Muscle layer of colon (tissue), 2 donors: ENCODE measurements around the gene P2RY2.

Experiments used
- H3K27ac ChIP-seq: one replicate; pipeline ENCODE4 v1.7.0; 2013; ENCODE audit warnings: low read depth, mild to moderate bottlenecking, low read length, moderate library complexity
- H3K27me3 ChIP-seq, 2 donors: one replicate each; pipeline ENCODE4 v1.7.0; 2013; ENCODE audit warnings: low read length in 2 of 2, mild to moderate bottlenecking in 2 of 2; ENCODE audit not compliant: insufficient read depth in 2 of 2, control insufficient read depth in 1 of 2
- H3K36me3 ChIP-seq: one replicate; pipeline ENCODE4 v1.7.0; 2013; ENCODE audit warnings: mild to moderate bottlenecking, low read length; ENCODE audit not compliant: insufficient read depth
- H3K4me1 ChIP-seq: one replicate; pipeline ENCODE4 v1.7.0; 2013; ENCODE audit warnings: mild to moderate bottlenecking, low read length; ENCODE audit not compliant: insufficient read depth
- H3K4me3 ChIP-seq, 2 donors: one replicate each; pipeline ENCODE4 v1.7.0; 2013; ENCODE audit warnings: low read length in 2 of 2, low read depth in 1 of 2, mild to moderate bottlenecking in 1 of 2, moderate library complexity in 1 of 2
- H3K9ac ChIP-seq: one replicate; pipeline ENCODE4 v1.7.0; 2013; ENCODE audit warnings: low read length
- H3K9me3 ChIP-seq: one replicate; pipeline ENCODE4 v1.7.0; 2013; ENCODE audit warnings: mild to moderate bottlenecking, low read length
- donor health status: abdominal sarcoma.
- donor health status: Adenocarcinoma of cecum.

The P2RY2 gene

DNA sequence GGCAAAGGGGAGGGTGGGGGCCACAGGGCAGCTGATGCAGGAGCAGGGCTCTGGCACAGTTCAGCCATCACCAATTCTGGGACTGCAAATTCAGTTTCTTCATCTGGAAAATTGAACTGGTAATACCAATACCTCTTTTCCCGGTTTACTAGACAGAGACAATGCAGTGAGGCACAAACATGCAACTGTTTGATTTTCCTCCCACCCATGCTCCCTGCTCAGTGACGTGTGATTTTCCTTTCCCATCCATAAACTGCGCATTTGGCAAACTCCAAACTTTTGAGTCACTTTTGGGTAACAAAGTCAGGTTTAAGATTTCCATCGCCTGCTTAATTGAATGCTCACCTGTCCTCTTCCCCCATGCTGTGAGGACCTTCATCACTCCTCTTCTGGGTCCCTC is 23.2 kb downstream of the P2RY2 start:
- H3K9me3 ChIP-seq, result no peaks in the 10 kb centered on the region
- H3K27ac ChIP-seq, result no peak overlapping the region
- no peaks in the 10 kb centered on the region for H3K4me1 ChIP-seq
- no peaks in the 10 kb centered on the region for H3K27me3 ChIP-seq
- no peak overlapping the region for H3K4me3 ChIP-seq
- H3K36me3 ChIP-seq, result no peaks in the 10 kb centered on the region
- H3K9ac ChIP-seq, result no peak overlapping the region

DNA sequence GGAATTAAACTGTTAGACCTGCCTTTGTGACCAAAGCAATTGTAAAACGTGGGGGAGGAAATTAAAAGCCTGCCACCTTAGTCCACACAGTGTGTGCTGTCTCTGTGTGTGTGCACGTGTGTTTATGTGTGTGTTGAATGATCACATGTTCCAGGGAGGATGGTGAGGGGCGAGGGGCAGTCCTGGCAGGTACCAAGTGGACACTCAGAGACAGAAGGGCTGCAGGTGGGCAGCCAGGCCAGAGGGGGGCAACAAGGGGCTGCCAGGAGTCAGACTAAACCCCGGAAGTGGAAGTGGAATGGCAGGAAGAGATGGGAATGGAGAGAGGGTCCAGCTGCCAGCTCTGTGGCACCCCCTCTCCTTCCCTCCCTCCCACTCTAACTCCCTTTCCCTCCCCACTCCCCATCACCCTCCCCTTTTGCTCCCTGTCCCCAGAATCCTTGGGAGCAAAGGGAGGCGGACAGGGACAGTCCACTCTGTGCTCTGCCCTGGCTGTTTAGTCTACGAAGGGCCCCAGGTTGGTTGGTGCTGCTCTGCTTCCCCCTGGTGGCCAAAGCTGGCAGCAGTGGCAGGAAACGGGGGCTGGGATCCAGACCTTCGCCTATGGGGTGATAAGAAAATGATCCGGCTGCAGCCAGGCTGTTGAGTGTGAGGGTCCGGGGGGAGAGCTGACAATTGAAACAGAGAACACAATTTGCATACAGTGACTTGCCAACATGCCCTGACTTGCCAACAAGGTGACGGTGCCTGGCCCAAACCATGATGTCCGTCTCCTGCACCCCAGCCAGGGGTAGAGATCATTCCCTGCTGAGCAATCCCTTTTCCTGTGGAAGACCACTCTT is 24.4 kb downstream of the P2RY2 start:
- H3K4me1 ChIP-seq, result no peaks in the 10 kb centered on the region
- H3K27ac ChIP-seq, result no peak overlapping the region
- H3K36me3 ChIP-seq, result no peaks in the 10 kb centered on the region
- H3K9me3 ChIP-seq, result no peaks in the 10 kb centered on the region
- H3K4me3 ChIP-seq, result peak overlapping the region in 1 of 2 donors; percentile 32
- no peak overlapping the region for H3K9ac ChIP-seq
- no peaks in the 10 kb centered on the region for H3K27me3 ChIP-seq

DNA sequence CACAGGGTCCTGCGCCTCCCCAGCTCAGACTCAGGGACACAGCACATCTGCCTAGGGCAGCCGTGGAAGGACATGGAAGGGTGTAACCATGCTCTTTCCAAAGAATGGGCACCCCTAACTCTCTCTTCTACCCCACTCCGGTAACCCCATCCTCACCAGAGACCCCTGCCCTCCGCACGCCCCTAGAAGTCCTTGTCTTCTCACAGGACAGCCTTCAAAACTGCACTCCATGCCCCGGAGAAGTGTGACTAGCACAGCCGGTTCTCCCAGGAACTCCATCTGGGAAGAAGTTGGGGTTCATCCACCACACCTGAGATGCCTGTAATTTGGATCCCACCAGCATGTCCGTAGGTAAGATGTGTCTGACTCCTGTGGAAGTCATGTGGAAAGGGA is 25.0 kb downstream of the P2RY2 start:
- Histone ChIP-seq H3K36me3 (no peaks in the 10 kb centered on the region), H3K27me3 (no peaks in the 10 kb centered on the region), H3K9ac (no peak overlapping the region), H3K9me3 (no peaks in the 10 kb centered on the region), H3K4me3 (no peak overlapping the region), H3K27ac (no peak overlapping the region), H3K4me1 (no peaks in the 10 kb centered on the region)

DNA sequence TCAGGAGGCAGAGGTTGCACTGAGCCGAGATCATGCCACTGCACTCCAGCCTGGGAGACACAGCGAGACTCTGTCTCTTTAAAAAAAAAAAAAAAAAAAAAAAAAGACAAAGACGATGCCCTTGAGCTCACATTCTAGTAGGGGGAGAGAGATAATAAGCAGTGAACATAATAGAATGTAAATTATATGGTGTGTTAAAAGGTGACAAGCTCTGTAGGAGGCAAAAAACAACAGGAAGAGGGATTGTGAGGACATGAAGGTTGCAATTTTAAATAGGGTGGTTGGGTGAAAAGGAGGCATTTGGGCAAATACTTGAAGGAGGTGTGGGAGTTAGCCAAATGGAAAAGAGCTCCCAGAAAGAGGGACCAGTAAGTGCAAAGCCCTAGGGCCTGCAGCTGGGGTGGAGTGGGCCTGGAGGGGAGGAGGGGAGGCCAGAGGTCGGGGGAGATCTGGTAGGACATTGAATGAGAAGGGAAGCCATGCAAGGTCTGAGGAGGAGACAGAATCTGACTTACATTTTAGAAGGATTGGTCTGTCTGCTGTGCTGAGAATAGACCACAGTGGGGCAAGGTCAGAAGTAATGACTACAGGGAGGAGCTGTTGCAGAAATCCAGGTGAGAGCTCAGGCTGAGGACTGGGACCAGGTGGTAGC is 26.6 kb downstream of the P2RY2 start:
- Histone ChIP-seq H3K9ac (no peak overlapping the region), H3K27ac (no peak overlapping the region), H3K36me3 (no peaks in the 10 kb centered on the region), H3K9me3 (no peaks in the 10 kb centered on the region), H3K4me1 (no peaks in the 10 kb centered on the region), H3K4me3 (no peak overlapping the region), H3K27me3 (no peaks in the 10 kb centered on the region)

DNA sequence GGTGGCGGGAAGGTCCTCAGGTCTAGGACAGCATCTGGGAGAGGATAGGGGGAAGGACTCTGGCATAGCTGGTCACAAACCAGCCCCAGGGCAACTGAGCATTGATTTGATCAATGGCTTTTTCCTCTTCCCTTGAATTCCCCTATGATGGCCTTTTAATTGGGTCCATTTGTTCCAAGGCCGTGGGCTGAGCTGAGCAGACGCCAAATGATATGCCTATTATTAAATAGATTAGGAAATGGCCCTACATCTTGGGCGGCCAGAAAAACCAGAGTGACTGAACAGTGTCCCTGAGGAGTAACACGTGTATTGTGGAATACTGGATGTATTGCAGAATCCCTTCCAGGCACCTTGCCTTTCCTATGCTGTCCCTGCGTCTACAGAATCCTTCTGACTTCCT is 27.4 kb downstream of the P2RY2 start:
- no peak overlapping the region for H3K4me3 ChIP-seq
- H3K9me3 ChIP-seq, result no peaks in the 10 kb centered on the region
- no peaks in the 10 kb centered on the region for H3K4me1 ChIP-seq
- H3K27ac ChIP-seq, result no peak overlapping the region
- H3K27me3 ChIP-seq, result no peaks in the 10 kb centered on the region
- no peak overlapping the region for H3K9ac ChIP-seq
- H3K36me3 ChIP-seq, result no peaks in the 10 kb centered on the region

DNA sequence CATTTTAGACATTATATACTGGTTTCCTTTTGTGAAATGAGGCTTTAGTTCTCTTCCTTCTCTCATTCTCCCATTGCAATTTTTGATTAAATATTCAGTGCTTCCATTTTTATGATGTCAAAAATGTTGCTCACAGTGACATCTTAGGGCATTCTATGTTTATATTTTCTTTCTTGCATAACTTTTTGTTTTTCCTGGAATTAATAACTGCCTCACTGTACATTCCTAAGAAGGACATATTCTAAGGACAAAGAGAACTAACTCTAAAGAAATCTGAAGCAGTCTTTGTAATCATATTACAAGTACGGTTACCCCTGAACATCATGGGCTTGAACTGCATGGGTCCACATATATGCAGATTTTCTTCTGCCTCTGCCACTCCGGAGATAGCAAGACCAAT is 28.2 kb downstream of the P2RY2 start:
- Histone ChIP-seq H3K36me3 (no peaks in the 10 kb centered on the region), H3K27me3 (no peaks in the 10 kb centered on the region), H3K9ac (no peak overlapping the region), H3K4me1 (no peaks in the 10 kb centered on the region), H3K4me3 (no peak overlapping the region), H3K27ac (no peak overlapping the region), H3K9me3 (no peaks in the 10 kb centered on the region)

DNA sequence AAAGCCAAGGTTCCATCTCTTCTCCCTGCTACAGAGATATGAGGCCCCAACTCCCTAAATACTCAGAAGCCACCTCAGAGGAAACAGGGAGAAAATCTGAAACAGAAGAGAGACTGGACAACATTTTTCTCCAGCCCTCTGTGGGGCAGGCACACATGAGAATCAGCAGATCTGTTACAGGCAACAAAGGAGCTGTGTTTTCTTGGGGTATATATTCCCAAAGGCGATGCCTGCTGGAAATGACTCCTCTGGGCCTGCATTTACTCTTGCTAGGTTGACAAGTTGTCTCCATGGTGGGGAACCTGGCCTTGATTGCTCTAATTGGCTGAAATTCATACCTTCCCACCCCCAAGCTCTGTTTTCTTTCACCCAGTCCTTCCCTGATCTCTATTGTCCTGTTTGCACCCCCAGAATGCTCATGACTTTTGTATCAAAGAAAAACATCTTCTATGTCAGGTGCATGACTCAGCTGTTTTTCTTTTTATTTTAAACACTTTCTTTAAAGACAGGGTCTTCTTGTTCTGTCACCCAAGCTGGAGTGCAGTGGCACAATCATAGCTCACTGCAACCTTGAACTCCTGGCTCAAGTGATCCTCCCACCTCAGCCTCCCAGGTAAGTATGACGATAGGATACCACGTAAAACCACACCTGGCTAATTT is 30.6 kb downstream of the P2RY2 start:
- Histone ChIP-seq H3K9me3 (no peaks in the 10 kb centered on the region), H3K27me3 (no peaks in the 10 kb centered on the region), H3K36me3 (no peaks in the 10 kb centered on the region), H3K9ac (no peak overlapping the region), H3K27ac (no peak overlapping the region), H3K4me3 (no peak overlapping the region), H3K4me1 (no peaks in the 10 kb centered on the region)

DNA sequence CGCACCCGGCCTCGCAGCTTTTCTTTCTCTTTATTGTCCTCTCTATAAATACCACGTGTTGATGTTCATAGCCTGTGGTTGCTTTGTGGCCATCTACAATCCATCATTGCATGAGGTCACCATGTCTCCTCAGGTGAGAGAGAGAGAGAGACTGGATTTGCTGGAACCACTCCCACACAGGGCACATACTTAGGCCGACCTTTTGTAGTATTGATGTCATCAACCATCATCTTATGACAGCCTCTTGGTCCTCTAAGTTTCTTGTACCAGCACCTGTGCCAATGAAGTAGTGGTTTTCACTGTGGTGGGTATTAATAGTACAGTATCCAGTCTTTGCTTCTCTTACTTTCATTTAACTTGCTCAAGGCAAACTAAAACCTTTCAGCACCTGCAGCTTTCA is 31.2 kb downstream of the P2RY2 start:
- no peaks in the 10 kb centered on the region for H3K36me3 ChIP-seq
- H3K9me3 ChIP-seq, result no peaks in the 10 kb centered on the region
- no peaks in the 10 kb centered on the region for H3K27me3 ChIP-seq
- no peak overlapping the region for H3K27ac ChIP-seq
- no peak overlapping the region for H3K4me3 ChIP-seq
- no peak overlapping the region for H3K9ac ChIP-seq
- no peaks in the 10 kb centered on the region for H3K4me1 ChIP-seq

DNA sequence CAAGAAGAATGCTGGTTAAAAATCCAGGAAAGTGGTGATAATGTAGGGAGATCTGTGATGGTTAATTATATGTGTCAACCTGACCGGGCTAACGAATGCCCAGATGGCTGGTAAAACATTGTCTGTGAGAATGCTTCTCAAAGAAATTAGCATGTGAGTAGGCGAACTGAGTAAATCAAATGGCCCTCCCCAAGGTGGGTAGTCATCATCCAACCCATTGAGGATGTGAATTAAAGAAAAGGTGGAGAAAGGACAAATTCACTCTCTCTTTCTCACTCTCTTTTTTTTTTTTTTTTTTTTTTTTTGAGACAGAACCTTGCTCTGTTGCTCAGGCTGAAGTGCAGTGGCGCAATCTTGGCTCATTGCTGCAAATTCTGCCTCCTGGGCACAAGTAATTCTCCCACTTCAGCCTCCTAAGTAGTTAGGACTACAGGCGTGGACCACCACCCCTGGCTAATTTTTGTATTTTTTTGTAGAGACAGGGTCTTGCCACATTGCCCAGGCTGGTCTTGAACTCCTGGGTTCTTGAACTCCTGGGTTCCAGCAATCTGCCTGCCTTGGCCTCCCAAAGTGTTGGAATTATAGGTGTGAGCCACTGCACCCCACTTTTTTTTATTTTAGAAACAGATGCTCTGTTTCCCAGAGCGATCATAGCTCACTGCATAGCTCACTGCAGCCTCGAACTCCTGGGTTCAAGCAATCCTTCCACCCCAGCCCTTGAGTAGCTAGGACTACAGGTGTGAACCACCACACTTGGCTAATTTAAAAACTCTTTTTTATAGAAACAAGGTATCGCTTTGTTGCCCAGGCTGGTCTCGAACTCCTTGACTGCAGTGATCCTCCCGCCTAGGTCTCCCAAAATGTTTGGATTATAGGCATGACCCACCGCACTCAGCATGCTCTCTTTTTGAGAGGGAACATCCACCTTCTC is 32.0 kb downstream of the P2RY2 start:
- no peak overlapping the region for H3K4me3 ChIP-seq
- H3K27ac ChIP-seq, result no peak overlapping the region
- no peaks in the 10 kb centered on the region for H3K27me3 ChIP-seq
- no peak overlapping the region for H3K9ac ChIP-seq
- no peaks in the 10 kb centered on the region for H3K36me3 ChIP-seq
- H3K9me3 ChIP-seq, result no peaks in the 10 kb centered on the region
- H3K4me1 ChIP-seq, result no peaks in the 10 kb centered on the region

DNA sequence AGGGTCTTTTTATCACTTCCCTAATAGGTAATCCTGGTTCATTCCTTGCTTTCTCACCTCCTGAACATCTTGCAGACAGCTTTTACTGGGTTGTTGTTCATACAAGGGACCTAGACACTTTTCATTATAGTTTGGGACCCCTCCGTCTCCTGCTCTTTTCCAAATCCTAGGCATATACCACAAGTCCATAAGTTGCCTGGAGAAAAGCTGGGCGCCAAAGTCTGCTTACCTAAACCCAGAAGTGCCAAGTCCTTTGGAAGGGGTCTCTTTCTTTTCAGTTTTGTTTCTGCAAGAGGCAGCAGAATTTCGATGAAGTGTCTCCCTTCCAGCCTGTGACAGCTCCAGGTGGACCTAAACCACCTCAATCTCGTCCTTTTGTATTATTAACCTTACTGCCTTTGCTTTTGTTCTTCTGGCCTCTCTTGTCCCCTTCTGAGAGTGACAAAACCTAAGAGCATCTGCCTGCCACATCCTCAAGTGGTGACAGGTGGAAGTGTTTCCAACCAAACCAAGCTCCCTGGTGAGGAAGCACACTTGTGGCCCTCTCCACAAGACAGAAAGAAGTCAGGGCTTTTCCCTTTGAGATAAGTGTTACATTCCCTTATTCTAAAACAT is 34.6 kb downstream of the P2RY2 start:
- Histone ChIP-seq H3K27me3 (no peaks in the 10 kb centered on the region), H3K36me3 (no peaks in the 10 kb centered on the region), H3K27ac (no peak overlapping the region), H3K4me1 (no peaks in the 10 kb centered on the region), H3K9ac (no peak overlapping the region), H3K4me3 (no peak overlapping the region), H3K9me3 (no peaks in the 10 kb centered on the region)
